OCI-LY1 (cell line): ENCODE data around the gene KIAA0232.

Experiments used
- CTCF ChIP-seq: fragments of 200-600 bp; sonication (generic), shearing (Covaris generic); IDR thresholded peaks from 2 replicates; pipeline ENCODE4 v1.5.1; 2017; ENCODE audit warnings: mild to moderate bottlenecking, antibody characterized with exemption, low read length, moderate library complexity, mixed read lengths
- EZH2 ChIP-seq: fragments of 200-600 bp; sonication (generic), shearing (Covaris generic); IDR thresholded peaks from 2 replicates; pipeline ENCODE4 v1.8.0; 2017; ENCODE audit warnings: borderline replicate concordance, mixed run types, mild to moderate bottlenecking, antibody characterized with exemption, low read length, moderate library complexity, mixed read lengths

GRCh38 chr4:6917461-6918271, 135.1 kb downstream of the KIAA0232 start:
- TF ChIP-seq CTCF: peak; percentile 25; the same call in 1 of the 2 replicates
- TF ChIP-seq EZH2: no peak
